HUES6 (cell line): Measurements from ENCODE around the gene CEMIP.
A peak's percentile ranks its signal among the peaks of the same experiment; 100 is the strongest.

Experiments
- H3K27ac ChIP-seq: 2 replicates; pipeline ENCODE4 v1.7.0; 2013; ENCODE audit warnings: low read depth, mild to moderate bottlenecking, low read length, inconsistent platforms
- H3K27me3 ChIP-seq: 2 replicates; pipeline ENCODE4 v1.6.1; 2013; ENCODE audit warnings: low read length; ENCODE audit not compliant: control insufficient read depth, insufficient read depth
- H3K36me3 ChIP-seq: 2 replicates; pipeline ENCODE4 v1.6.1; 2013; ENCODE audit warnings: low read length; ENCODE audit not compliant: control insufficient read depth, insufficient read depth
- H3K4me1 ChIP-seq: 2 replicates; pipeline ENCODE4 v1.6.1; 2013; ENCODE audit warnings: low read length; ENCODE audit not compliant: control insufficient read depth, insufficient read depth
- H3K4me3 ChIP-seq: 2 replicates; pipeline ENCODE4 v1.5.1; 2013; ENCODE audit warnings: low read depth, low read length
- H3K9ac ChIP-seq: one replicate; pipeline ENCODE4 v1.6.1; 2013; ENCODE audit warnings: mild to moderate bottlenecking, low read length
- H3K9me3 ChIP-seq: 2 replicates; pipeline ENCODE4 v1.6.1; 2013; ENCODE audit warnings: low read depth, low read length; ENCODE audit not compliant: control insufficient read depth, insufficient read depth

CEMIP gene

DNA sequence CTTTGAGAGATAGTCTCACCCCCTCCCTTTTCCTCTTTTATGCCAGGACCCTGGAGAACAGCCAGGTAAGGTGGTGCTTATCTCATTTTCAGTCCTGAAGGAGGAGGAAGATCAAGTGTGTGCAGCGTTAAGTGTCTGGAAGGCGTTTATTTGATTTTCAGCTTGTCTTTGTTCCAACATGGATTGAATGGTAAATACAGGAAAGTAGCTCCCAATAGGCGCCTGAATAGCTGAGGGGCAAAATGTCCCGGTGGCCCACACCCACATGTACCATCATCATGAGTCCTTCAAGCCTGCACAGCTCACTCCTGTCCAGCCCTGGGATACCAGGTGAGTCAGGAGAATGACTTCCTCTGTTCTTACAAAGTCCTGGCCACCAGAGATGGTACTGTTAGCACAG, 73.5 kb downstream of the CEMIP start:
- H3K36me3 ChIP-seq: no peaks in the 10 kb centered on the region
- no peak overlapping the region for H3K4me3 ChIP-seq
- no peaks in the 10 kb centered on the region for H3K9me3 ChIP-seq
- H3K27me3 ChIP-seq: no peaks in the 10 kb centered on the region
- no peak overlapping the region for H3K9ac ChIP-seq
- H3K27ac ChIP-seq: no peak overlapping the region
- H3K4me1 ChIP-seq: peaks cover 4% of the 10 kb centered on the region; the same call in 1 of the 2 replicates

DNA sequence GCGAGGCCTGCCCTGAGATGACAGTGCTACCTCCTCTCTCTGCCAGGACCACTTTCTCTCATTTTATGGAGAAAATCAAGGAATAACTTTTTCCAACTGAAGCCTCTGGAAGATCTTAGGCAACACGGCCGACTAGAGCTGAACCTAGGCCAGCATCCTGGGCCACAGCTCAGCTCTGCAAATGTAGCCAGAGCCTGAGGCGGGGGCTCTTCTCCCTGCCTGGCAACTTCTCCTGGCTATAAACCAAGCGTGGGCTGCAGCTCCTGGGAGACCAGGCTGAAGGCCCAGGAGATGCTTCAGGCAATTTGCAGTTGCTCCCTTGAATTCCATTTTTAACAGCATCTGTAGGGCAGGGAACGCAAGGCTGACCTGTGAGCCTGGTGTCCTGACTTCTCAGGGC, 74.9 kb downstream of the CEMIP start:
- Histone ChIP-seq H3K9me3 (no peaks in the 10 kb centered on the region), H3K27ac (no peak overlapping the region), H3K36me3 (no peaks in the 10 kb centered on the region), H3K27me3 (no peaks in the 10 kb centered on the region), H3K4me3 (no peak overlapping the region), H3K9ac (no peak overlapping the region), H3K4me1 (peaks cover 4% of the 10 kb centered on the region; the same call in 1 of the 2 replicates)

DNA sequence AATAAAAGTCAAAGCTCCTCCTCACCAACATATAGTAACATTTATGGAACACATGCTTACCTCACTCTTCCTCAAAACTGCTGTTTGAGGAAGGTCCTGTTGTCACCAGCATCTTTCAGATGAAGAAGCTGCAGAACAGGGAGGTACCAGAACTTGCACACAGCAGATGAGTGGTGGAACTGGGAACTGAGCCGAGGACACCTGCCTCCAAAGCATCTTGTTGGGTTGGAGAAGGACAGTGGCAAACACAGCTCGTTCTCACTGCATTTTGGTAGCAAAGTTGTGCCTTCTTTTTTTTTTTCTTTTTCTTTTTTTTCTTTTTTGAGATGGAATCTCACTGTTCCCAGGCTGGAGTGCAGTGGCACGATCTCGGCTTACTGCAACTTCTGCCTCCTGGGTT, 76.0 kb downstream of the CEMIP start:
- no peak overlapping the region for H3K9ac ChIP-seq
- H3K9me3 ChIP-seq: no peaks in the 10 kb centered on the region
- peaks cover 4% of the 10 kb centered on the region; the same call in 1 of the 2 replicates for H3K4me1 ChIP-seq
- no peaks in the 10 kb centered on the region for H3K36me3 ChIP-seq
- H3K4me3 ChIP-seq: no peak overlapping the region
- H3K27ac ChIP-seq: no peak overlapping the region
- H3K27me3 ChIP-seq: no peaks in the 10 kb centered on the region

DNA sequence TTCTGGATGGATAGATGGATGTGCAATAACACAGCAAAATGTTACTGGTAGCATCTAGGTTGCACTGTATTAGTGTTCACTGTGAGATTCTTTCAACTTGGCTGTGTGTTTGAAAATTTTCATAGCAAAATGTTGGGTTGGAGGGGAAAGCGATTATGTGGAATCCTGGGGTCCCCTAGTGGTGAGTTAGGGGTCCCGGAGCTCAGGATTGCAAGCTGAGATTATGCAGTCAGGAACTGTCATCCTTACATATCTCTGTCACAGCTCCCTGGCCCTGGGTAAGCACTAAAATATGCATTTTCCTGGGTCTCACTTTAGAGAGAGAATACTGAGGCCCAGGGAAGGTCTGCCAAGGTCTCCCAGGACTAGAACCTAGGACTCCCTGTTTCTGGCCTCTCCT, 77.2 kb downstream of the CEMIP start:
- H3K27me3 ChIP-seq: peaks cover 5% of the 10 kb centered on the region; the same call in 1 of the 2 replicates
- no peak overlapping the region for H3K9ac ChIP-seq
- no peak overlapping the region for H3K4me3 ChIP-seq
- no peaks in the 10 kb centered on the region for H3K9me3 ChIP-seq
- H3K4me1 ChIP-seq: peaks cover 4% of the 10 kb centered on the region; the same call in 1 of the 2 replicates
- H3K27ac ChIP-seq: no peak overlapping the region
- no peaks in the 10 kb centered on the region for H3K36me3 ChIP-seq

DNA sequence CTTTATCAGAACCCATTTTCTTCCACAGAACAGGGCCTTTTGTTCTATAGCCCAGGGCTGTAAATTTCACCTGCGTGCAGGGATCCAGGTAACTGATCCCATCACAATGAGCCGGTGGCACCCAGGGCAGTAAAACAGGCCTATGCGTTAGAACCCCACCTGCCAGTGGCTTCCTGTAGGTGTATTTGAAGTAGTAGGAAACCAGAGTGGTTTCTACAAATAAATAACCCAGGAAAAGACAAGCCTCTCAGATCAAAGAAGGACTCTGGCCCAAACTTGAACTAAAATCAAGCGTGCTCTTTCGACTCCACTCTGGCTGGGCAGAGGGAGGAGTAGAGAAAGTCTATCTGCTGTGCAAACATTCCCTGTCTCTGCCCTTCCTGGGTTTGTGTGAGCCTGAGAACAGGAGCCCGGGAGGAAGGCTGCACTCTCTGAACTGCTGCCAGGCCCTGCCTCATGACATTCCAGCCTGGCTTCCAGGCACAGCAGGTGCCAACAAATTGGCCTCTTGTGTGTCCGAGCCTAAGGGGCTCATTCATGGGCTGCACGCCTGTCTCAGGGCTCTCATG, 77.7 kb downstream of the CEMIP start:
- Histone ChIP-seq H3K9ac (no peak overlapping the region), H3K36me3 (no peaks in the 10 kb centered on the region), H3K27me3 (peaks cover 5% of the 10 kb centered on the region; the same call in 1 of the 2 replicates), H3K27ac (no peak overlapping the region), H3K4me1 (peaks cover 4% of the 10 kb centered on the region; the same call in 1 of the 2 replicates), H3K4me3 (no peak overlapping the region), H3K9me3 (no peaks in the 10 kb centered on the region)

DNA sequence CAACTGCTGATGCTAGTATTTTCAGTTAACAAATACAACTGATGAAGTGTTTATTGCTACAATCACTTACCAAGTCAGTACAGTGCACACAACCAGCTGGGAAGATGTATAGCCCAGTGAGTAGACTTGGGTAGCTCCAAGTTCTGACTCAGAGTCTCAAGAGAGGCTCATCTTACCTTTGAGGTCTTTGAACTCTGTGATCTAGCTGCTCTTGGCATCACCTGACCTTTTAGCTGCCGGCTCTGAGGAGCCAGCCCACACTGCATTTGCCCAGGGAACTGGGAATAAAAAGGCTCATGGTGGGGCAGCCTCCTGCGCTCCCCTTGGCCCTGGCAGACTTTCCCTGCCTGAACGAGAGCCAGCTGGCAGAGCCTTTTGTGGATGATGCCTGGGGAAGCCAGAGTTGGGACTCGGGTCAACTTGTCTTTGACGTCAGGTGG, 82.6 kb downstream of the CEMIP start:
- H3K4me3 ChIP-seq: no peak overlapping the region

DNA sequence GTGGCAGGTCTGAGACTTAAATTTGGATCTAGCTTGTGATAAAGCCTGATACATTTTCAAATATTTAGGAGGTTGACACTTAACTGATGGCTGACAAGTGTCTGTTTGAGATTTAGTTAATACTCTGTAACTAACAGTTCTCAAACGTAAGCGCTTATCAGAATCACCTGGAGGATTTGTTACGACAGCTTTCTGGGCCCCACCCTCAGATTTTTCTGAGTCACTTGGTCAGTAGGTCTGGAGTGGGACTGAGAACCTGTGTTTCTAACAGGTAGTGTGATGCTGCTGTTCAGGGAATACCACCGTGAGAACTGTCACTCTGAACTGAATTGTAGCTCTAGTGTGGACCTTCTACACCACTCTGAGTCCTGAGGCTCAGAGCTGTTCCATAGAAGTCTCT, 85.5 kb downstream of the CEMIP start:
- H3K9ac ChIP-seq: no peak overlapping the region
- H3K4me1 ChIP-seq: peaks cover 27% of the 10 kb centered on the region
- peaks cover 5% of the 10 kb centered on the region; the same call in 1 of the 2 replicates for H3K27me3 ChIP-seq
- H3K27ac ChIP-seq: no peak overlapping the region
- H3K9me3 ChIP-seq: no peaks in the 10 kb centered on the region
- H3K36me3 ChIP-seq: no peaks in the 10 kb centered on the region
- H3K4me3 ChIP-seq: no peak overlapping the region

More for the DNA sequence above, 82.6 kb downstream of the CEMIP start:
- no peak overlapping the region for H3K27ac ChIP-seq
- no peak overlapping the region for H3K9ac ChIP-seq
- H3K9me3 ChIP-seq: no peaks in the 10 kb centered on the region
- H3K36me3 ChIP-seq: no peaks in the 10 kb centered on the region
- peaks cover 5% of the 10 kb centered on the region; the same call in 1 of the 2 replicates for H3K27me3 ChIP-seq
- H3K4me1 ChIP-seq: peaks cover 17% of the 10 kb centered on the region

DNA sequence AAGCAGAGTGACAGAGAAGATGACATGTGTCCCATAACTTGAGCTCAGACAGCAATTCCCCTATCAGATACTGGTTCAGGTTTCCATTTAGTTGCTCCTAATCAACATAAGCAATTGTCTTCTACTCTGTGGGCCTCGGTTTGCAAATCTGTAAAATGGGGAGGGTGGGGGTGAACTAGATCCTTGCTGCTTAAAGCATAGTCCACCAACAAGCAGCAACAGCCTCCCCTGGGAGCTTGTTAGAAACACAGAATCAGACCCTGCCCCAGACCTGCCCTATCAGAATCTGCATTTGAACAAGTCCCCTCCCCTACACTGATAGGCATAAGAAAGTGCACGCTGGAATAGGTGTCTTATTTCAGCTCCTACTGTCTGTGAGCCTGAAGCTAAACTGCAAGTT, 87.8 kb downstream of the CEMIP start:
- H3K27ac ChIP-seq: no peak overlapping the region
- H3K4me1 ChIP-seq: peaks cover 27% of the 10 kb centered on the region
- peak overlapping the region; percentile 22; the same call in 1 of the 2 replicates for H3K4me3 ChIP-seq
- peaks cover 3% of the 10 kb centered on the region; the same call in 1 of the 2 replicates for H3K27me3 ChIP-seq
- H3K36me3 ChIP-seq: no peaks in the 10 kb centered on the region
- H3K9ac ChIP-seq: no peak overlapping the region
- no peaks in the 10 kb centered on the region for H3K9me3 ChIP-seq

DNA sequence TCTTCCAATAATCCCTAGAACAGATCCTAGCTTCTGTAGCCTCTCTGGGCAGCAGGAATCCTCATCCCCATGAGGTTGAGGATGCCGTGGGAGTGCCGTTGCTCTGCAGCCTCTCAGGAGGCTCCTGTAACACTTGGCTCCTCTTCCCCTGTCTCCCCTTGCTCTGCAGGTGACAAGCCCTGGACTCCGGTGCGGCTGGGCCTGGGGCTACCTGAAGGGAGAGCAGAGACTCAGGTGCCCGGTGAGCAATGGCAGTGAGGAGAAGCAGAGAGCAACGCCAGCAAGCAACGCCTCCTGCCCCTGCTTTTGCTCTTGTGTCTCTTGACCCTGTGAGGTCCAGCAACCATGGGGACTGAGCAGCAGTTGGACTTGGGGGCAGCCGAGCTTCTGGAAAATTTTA, 91.2 kb downstream of the CEMIP start:
- Histone ChIP-seq H3K27me3 (0 out of 2 replicates have a peak, but pooled peaks cover 3% of the 10 kb centered on the region), H3K4me3 (no peak overlapping the region), H3K9ac (no peak overlapping the region), H3K27ac (no peak overlapping the region), H3K4me1 (peaks cover 16% of the 10 kb centered on the region), H3K36me3 (no peaks in the 10 kb centered on the region), H3K9me3 (no peaks in the 10 kb centered on the region)

DNA sequence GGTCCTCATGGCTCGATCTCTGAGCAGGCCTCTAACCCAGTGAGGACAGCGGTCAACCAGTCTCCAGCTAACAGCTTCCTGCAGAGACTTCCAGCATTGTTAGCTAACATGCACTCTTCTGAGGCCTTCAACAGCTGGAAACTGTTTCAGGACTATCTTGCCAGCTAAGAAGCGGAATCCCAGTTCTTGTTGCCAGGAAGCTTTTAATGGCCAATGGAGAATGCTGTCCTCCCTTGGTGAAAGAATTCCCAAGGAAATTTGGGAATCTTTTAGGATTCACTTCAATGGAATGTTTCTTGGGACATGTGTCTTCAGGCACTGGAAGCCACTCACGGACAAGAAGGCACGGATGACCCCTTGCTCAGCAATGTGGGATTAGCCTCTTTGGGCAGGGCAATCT, 91.7 kb downstream of the CEMIP start:
- no peak overlapping the region for H3K9ac ChIP-seq
- no peak overlapping the region for H3K4me3 ChIP-seq
- 0 out of 2 replicates have a peak, but pooled peaks cover 3% of the 10 kb centered on the region for H3K27me3 ChIP-seq
- H3K27ac ChIP-seq: no peak overlapping the region
- H3K4me1 ChIP-seq: peaks cover 16% of the 10 kb centered on the region
- no peaks in the 10 kb centered on the region for H3K9me3 ChIP-seq
- no peaks in the 10 kb centered on the region for H3K36me3 ChIP-seq

DNA sequence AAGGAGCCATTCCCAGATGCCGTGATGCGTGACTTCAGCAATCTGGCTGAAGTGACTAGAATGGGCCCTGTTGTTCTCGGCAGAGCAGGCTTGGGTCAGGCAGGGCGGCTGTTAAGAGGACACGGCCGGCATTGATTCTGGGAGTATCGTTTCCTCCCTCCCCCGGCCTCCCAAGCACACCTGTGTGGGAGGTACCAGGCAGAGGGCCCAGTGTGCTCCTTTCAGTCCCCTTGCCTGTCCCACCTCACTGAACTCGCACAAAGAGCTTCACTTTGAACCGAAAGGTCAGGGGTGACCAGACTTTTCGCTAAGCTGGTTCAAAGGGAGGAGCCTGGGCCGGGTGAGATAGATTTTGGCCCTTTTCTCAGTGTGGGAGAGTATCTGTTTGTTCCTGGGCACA, 92.7 kb downstream of the CEMIP start:
- H3K4me3 ChIP-seq: no peak overlapping the region
- peaks cover 13% of the 10 kb centered on the region for H3K4me1 ChIP-seq
- no peaks in the 10 kb centered on the region for H3K9me3 ChIP-seq
- 0 out of 2 replicates have a peak, but pooled peaks cover 3% of the 10 kb centered on the region for H3K27me3 ChIP-seq
- H3K36me3 ChIP-seq: no peaks in the 10 kb centered on the region
- H3K9ac ChIP-seq: no peak overlapping the region
- no peak overlapping the region for H3K27ac ChIP-seq
